HG02885 (cell line): ENCODE data around the gene UMPS.
"Not testable (repeated sequence)": the region's sequence is repeated elsewhere in the genome, so short reads cannot be mapped to it uniquely, and the experiment has no call there.

Experiments
- ATAC-seq: cut with Tn5 transposase; IDR thresholded peaks from one replicate; pipeline ENCODE4 v1.9.1; 2021; ENCODE audit warnings: mild to moderate bottlenecking; ENCODE audit not compliant: unreplicated experiment, poor library complexity

The UMPS gene

GRCh38 chr3:124776856-124777255 lies 46.6 kb downstream of the UMPS start:
- no peak for ATAC-seq

GRCh38 chr3:124777762-124778470 lies 47.7 kb downstream of the UMPS start:
- ATAC-seq = no peak

GRCh38 chr3:124779116-124779515 lies 48.9 kb downstream of the UMPS start:
- no peak for ATAC-seq

GRCh38 chr3:124779751-124780191 lies 49.5 kb downstream of the UMPS start:
- ATAC-seq = no peak

GRCh38 chr3:124780356-124780755 lies 50.1 kb downstream of the UMPS start:
- no peak for ATAC-seq

GRCh38 chr3:124780761-124781475 lies 50.7 kb downstream of the UMPS start:
- no peak for ATAC-seq

GRCh38 chr3:124781476-124782376 lies 51.5 kb downstream of the UMPS start:
- ATAC-seq = no peak

GRCh38 chr3:124782377-124782712 lies 52.1 kb downstream of the UMPS start:
- ATAC-seq = not testable (repeated sequence)

- no peak for ATAC-seq
Measured at GRCh38 chr3:124783696-124784095, 53.4 kb downstream of the UMPS start.

GRCh38 chr3:124784686-124785382 lies 54.6 kb downstream of the UMPS start:
- no peak for ATAC-seq

GRCh38 chr3:124785973-124786372 lies 55.7 kb downstream of the UMPS start:
- no peak for ATAC-seq

- no peak for ATAC-seq
Measured at GRCh38 chr3:124786511-124787241, 56.4 kb downstream of the UMPS start.

- ATAC-seq = no peak
Measured at GRCh38 chr3:124787476-124788195, 57.4 kb downstream of the UMPS start.

- no peak for ATAC-seq
Measured at GRCh38 chr3:124788254-124788745, 58.0 kb downstream of the UMPS start.

GRCh38 chr3:124789103-124789502 lies 58.9 kb downstream of the UMPS start:
- not testable (repeated sequence) for ATAC-seq

GRCh38 chr3:124791142-124791541 lies 60.9 kb downstream of the UMPS start:
- no peak for ATAC-seq

GRCh38 chr3:124791639-124792151 lies 61.4 kb downstream of the UMPS start:
- no peak for ATAC-seq

GRCh38 chr3:124792341-124793040 lies 62.2 kb downstream of the UMPS start:
- ATAC-seq = no peak
